ENCODE data around the gene MORN3.

Gene MORN3

GRCh38 chr12:121713793-121714192 is 44.3 kb upstream of the MORN3 start:
- TF ChIP-seq TAF1 (IDR thresholded peaks at IDR 0.05; ENCODE audit: borderline replicate concordance, insufficient read depth, low read length) (no peak), FOXP2 (optimal IDR thresholded peaks at IDR 0.05; ENCODE audit: borderline replicate concordance, extremely low read depth, extremely low read length, insufficient read depth) (no peak), REST (IDR thresholded peaks at IDR 0.05; ENCODE audit: insufficient read depth in 1 of 2, low read depth in 2 of 2, low read length in 2 of 2) (no peak), POLR2AphosphoS5 (IDR thresholded peaks at IDR 0.05; ENCODE audit: low read depth, low read length) (no peak), SIN3A (IDR thresholded peaks at IDR 0.05; ENCODE audit: borderline replicate concordance, insufficient read depth, low read length) (no peak)

- TF ChIP-seq POLR2AphosphoS5 (IDR thresholded peaks at IDR 0.05; ENCODE audit: low read depth, low read length) (no peak), SIN3A (IDR thresholded peaks at IDR 0.05; ENCODE audit: borderline replicate concordance, insufficient read depth, low read length) (no peak)
Observed at GRCh38 chr12:121713257-121713777, 43.9 kb upstream of the MORN3 start.

GRCh38 chr12:121712461-121713256 is 43.2 kb upstream of the MORN3 start, which contains the start of gene TMEM120B:
Gene TMEM120B, plus strand, starts transcription at chr12:121712752. Its CDS starts 144 bp downstream, at chr12:121712896.
- TF ChIP-seq FOXP2 (optimal IDR thresholded peaks at IDR 0.05; ENCODE audit: borderline replicate concordance, extremely low read depth, extremely low read length, insufficient read depth), result peak; percentile 35
- 0 out of 2 replicates have a peak, but pooled peaks have one; percentile 30 for TF ChIP-seq SIN3A (IDR thresholded peaks at IDR 0.05; ENCODE audit: borderline replicate concordance, insufficient read depth, low read length)
- TF ChIP-seq REST (IDR thresholded peaks at IDR 0.05; ENCODE audit: insufficient read depth in 1 of 2, low read depth in 2 of 2, low read length in 2 of 2), result no peak
- peak; percentile 54; the same call in 1 of the 2 replicates for TF ChIP-seq TAF1 (IDR thresholded peaks at IDR 0.05; ENCODE audit: borderline replicate concordance, insufficient read depth, low read length)
- TF ChIP-seq POLR2AphosphoS5 (IDR thresholded peaks at IDR 0.05; ENCODE audit: low read depth, low read length), result peak; percentile 80; the same call in 1 of the 2 replicates

GRCh38 chr12:121712190-121712460 is 42.7 kb upstream of the MORN3 start:
- no peak for TF ChIP-seq REST (IDR thresholded peaks at IDR 0.05; ENCODE audit: insufficient read depth in 1 of 2, low read depth in 2 of 2, low read length in 2 of 2)
- no peak for TF ChIP-seq POLR2AphosphoS5 (IDR thresholded peaks at IDR 0.05; ENCODE audit: low read depth, low read length)

- TF ChIP-seq FOXP2 (optimal IDR thresholded peaks at IDR 0.05; ENCODE audit: borderline replicate concordance, extremely low read depth, extremely low read length, insufficient read depth), result no peak
- no peak for TF ChIP-seq SIN3A (IDR thresholded peaks at IDR 0.05; ENCODE audit: borderline replicate concordance, insufficient read depth, low read length)
- no peak for TF ChIP-seq REST (IDR thresholded peaks at IDR 0.05; ENCODE audit: insufficient read depth in 1 of 2, low read depth in 2 of 2, low read length in 2 of 2)
- TF ChIP-seq TAF1 (IDR thresholded peaks at IDR 0.05; ENCODE audit: borderline replicate concordance, insufficient read depth, low read length), result no peak
- no peak for TF ChIP-seq POLR2AphosphoS5 (IDR thresholded peaks at IDR 0.05; ENCODE audit: low read depth, low read length)
Observed at GRCh38 chr12:121711361-121712189, 42.1 kb upstream of the MORN3 start.

All from PFSK-1 (cell line).